ENCODE results near the gene SCARF2.

GRCh38 chr22:20427945-20428417, 9.6 kb downstream of the SCARF2 start:
- TF ChIP-seq POLR2A (IDR thresholded peaks at IDR 0.05) = no peak
- TF ChIP-seq CTCF (IDR thresholded peaks at IDR 0.05) = no peak

Measured in testis (tissue), 2 donors.